NCI-H146 treated with DMSO at 0.1 percent for 48 hours (cell line): ENCODE data around the gene MEIOSIN.
A peak's percentile ranks its signal among the peaks of the same experiment; 100 is the strongest.
"Not testable (repeated sequence)": the region's sequence is repeated elsewhere in the genome, so short reads cannot be mapped to it uniquely, and the experiment has no call there.

Experiments
- DNase-seq: peaks from one replicate; lab custom pipeline; 2025; ENCODE audit not compliant: unreplicated experiment; lab: John Stamatoyannopoulos, UW

MEIOSIN gene

DNA sequence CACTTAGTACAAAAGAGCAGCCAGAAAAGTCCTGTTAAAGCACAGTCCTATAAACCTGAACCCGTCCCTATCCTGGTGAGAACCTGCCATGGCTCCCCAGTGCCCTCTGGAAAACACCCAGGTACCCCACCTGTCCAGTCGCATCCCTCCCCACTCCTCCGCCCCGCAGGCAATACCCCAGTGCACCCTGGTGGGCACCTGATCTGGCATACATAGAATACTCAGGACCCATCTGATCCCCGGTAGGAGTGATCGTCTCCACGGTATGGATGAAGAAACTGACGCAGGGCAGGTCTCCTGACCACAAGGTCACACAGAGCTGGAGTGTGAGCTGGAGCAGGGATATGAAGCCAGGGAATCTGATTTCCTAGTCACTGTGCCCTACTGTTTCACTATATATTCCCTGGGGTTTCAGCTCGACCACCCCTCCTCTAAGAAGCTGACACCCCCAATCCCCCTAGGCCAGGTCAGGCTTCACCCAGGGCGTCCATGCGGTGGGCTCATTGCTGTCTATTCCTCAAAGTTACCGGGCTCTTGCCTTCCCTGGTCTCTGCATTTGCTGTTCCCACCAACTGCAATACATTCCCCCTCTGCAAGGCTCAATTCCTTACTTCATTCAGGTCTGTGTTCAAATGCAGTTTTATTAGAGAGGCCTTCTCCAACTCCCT is 15.1 kb upstream of the MEIOSIN start:
- no peak for DNase-seq

DNA sequence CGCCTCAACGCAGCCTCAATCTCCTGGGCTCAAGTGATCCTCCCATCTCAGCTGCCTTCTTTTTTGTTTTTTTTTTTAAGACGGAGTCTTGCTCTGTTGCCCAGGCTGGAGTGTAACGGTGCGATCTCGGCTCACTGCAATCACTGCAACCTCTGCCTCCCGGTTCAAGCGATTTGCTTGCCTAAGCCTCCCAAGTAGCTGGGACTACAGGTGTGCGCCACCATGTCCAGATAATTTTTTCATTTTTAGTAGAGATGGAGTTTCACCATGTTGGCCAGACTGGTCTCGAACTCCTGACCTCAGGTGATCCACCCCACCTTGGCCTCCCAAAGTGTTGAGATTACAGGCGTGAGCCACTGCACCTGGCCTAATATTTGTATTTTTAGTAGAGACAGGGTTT is 13.2 kb upstream of the MEIOSIN start:
- not testable (repeated sequence) for DNase-seq

DNA sequence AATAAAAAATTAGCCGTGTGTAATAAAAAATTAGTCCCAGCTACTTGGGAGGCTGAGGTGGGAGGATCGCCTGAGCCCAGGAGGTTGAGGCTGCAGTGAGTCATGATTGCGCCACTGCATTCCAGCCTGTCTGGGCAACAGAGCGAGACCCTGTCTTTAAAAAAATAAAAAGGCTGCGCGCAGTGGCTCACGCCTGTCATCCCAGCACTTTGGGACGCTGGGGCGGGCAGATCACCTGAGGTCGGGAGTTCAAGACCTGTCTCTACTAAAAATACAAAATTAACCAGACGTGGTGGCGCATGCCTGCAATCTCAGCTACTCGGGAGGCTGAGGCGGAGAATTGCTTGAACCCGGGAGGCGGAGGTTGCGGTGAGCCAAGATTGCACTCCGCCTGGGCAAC is 4.6 kb upstream of the MEIOSIN start:
- DNase-seq = not testable (repeated sequence)

DNA sequence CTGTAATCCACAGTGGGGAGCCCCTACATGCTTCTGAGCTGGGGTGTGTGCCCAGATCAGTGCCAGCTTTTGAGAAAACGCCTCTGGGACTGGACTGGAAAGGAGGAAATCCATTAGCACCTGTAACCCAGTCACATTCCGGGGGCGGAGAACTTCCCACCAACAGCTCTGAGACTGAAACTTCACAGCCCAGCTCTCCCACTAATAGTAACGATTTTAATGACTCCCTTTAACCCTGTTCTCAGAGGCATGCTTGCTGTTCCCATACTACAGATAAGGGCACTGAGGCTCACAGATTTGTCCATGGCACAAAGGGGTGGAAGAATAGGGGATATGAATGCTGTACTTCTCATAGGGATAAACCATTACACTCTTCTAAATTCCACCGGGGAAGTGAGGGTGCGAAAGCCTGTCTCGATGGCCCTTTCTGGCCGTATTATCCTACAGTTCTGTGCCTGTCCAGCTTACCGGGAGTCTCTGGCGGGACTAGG is 3.4 kb upstream of the MEIOSIN start:
- DNase-seq = no peak

DNA sequence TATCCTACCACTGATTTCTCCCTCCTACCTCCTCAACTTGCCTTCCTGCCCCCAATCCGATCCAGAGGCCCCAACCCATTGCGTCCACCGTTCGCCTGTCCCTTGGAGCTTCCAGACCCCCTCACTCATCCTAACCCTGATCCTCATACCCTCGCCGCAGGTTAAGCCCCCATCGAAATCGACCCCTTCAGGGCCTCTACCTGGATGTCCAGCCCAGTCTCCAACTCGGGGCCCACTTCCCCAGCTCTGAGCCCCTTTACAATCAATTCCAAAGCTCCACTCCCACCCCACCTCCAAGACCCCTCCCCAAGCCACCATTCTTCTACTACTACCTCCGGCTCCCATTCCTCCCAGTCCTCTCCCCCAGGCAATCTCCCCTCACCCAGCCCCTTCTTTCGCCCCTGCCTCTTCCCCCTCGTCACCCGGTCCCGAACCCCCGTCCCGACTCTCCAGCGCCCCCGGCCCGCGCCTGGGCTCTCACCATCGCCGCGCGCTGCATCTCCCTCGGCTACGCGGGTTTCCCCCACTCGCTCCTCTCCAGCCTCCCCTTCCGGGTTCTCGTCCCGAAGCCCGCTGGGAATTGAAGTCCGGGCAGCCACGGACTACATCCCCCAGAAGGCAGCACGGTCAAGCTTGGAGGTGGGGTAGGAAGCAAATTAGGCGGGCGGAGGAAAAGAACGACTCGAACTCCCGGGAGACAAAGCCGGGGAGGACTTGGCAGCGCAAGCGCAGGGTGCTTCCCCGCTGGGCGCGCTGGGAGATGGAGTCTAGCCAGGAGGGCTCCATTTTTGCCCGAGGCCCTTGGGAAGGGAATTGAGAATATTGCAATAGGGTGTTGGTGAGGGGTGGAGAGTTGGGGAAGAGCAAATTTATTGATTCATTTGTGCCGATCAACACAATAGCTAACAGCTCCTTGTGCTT is 2.6 kb upstream of the MEIOSIN start, which contains the start of gene FBXO46:
Gene FBXO46 (minus strand): TSS at position 529 of the 921 bp plus-strand sequence. CDS start 17,401 bp downstream, outside the sequence.
- peak; percentile 99 for DNase-seq

DNA sequence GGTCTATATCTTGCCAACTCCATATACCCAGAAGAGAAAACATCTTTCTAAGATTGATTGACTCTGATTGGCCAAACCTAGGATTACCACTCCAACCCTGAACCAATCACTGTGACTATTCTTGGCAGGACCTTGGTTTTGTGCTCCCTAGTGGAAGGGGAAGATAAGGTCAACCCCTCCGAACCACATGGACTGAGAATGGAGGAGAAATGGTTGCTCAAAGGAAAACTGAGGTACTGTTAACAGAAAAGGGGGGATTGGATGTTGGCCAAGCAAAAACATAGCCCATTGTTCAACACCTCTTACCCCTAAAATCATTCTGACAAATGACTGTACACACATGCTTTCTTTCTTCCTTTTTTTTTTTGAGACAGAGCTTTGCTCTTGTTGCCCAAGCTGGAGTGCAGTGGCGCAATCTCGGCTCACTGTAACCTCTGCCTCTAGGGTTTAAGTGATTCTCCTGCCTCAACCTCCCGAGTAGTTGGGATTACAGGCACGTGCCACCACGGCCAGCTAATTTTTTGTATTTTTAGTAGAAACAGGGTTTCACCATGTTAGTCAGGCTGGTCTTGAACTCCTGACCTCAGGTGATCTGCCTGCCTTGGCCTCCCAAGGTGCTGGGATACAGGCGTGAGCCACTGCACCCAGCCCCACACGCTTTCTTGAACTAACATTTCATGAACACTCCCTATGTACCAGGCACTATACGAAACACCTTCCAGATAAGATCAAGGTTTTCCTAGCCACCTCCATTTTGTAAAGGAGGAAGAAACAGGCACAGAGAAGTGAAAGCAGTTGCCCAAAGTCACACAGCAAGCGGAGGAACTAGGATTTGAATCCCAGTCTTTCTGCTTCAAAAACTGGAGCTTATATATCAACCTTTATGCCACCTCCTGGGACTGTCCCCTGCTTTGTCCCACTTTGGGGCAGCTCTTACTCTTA is 6.5 kb downstream of the MEIOSIN start:
- no peak for DNase-seq

DNA sequence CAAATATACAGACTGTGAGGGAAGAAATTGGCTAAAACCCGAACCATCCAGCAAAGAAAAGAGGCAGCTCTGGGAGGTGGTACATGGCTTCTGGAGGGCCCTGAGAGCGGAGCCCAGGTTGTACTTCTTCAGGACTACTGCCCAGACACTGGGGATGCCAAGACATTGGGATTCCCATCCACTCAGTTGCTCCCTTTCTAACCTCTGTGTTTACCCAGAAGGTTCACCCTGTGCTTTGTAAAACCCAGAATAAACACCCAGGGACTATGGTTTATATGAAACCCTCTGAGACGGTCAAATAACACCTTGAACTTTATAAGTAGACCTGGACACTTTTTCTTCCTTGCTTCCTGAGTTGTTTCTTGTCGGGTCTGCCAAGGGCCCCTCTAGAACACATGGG is 9.7 kb downstream of the MEIOSIN start:
- no peak for DNase-seq

DNA sequence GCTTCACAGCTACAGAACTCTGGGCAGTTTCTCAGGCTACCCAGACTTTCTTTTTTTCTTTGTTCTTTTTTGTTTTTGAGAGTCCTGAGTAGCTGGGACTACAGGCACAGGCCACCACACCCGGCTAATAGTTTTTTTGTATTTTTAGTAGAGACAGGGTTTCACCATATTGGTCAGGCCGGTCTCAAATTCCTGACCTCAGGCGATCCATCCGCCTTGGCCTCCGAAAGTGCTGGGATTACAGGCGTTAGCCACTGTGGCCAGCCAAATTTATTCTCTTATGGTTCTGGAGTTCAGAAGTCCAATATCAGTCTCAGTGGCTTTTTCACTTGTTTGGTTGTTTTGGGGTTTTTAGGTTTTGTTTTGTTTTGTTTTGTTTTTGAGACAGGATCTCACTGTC is 12.4 kb downstream of the MEIOSIN start:
- no peak for DNase-seq

DNA sequence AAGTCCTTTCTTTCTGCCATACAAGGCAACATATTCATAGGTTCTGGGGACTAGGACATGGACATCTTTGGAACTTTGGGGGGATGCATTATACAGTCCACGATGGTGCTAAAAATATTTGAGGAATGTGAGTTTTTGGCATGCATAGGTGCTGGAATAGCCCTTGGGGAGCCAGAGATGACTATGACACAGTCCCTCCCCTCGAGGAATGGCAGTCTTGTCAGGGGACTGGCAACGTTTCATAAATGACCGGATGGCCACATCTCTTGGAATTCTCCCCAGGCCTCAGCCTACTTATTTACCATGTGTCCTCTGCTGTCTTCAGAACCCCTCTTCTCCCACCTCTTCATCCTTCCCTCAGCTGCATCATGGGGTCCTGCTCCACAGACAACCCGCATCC is 13.6 kb downstream of the MEIOSIN start:
- no peak for DNase-seq

DNA sequence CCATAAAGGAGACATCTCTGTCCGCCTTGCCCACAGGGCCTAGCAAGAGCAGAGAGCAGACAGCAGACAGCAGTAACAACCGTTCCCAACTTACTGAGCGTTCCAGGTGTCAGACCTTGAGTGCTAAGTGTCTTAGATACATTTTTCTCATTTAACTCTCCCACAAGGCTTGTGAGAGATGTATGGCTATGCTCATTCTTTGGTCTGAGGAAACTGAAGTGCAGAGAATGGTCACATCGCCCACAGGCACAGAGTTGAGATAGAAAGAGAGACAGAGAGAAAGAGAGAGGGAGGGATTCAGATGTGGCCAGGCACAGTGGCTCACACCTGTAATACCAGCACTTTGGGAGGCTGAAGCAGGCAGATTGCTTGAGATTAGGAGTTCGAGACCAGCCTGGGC is 14.3 kb downstream of the MEIOSIN start:
- no peak for DNase-seq

DNA sequence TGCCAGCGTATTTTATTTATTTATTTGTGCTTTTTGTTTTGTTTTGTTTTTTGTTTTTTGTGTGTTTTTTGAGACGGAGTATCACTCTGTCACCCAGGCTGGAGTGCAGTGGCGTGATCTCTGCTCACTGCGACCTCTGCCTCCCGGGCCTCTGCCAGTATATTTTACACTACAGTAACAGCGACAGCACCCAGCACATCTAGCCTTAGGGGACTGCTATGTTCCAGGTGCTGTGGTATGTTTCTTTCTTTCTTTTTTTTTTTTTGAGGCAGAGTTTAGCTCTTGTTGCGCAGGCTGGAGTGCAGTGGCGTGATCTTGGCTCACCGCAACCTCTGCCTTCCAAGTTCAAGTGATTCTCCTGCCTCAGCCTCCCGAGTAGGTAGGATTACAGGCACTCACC is 18.2 kb downstream of the MEIOSIN start:
- not testable (repeated sequence) for DNase-seq

DNA sequence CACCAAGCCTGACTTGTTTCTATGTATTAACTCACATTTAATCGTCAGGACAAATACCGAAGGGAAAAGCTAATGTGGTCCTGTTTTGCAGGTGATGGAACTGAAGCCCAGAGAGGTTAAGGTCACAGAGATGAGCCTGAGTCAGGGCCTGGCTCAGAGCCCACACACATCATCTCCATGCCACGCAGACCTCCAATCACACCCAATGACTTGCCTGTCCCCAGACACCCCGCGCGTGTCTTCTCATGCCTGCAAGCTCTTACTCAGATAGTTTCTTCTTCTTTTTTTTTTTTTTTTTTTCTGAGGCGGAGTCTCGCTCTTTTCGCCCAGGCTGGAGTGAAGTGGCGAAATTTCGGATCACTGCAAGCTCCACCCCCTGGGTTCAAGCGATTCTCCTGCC is 19.4 kb downstream of the MEIOSIN start:
- DNase-seq = no peak

DNA sequence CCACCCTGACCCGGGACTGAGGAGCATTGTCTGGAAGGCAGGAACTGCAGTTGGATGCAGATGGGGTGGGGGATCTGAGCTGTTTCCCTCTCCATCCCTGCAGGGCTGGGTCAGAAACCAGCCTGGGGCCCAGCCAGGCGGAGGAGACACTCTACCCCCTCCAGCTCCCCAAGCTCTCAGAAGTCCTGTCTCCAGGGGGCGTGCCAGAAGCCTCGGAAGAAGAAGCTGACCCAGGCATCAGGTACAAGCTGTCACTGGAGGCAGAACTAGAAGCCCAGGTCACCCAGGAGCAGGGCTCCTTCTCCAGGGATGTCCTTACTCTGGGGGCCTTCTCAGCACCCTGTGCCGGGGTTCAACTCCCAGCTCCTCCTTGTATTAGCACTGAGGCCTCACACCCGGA is 20.3 kb downstream of the MEIOSIN start:
- no peak for DNase-seq

DNA sequence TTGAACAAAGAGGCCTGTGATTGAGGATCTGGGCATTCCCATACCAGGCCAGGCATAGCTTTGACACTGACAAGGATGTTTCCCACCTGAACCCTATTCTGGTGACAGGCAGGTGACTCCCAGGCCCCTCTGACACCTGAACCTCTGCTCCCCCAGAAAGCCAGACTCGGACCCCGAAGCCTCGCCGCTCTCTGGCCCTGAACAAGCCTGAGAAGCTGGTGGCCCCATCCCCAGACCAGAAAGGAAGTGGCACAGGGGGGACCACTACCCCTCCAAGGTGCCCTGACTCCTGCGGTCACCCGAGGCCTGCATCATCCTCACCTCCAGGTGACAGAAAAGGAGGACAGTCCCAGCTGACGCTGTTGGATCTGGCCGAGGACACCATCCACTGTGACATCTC is 21.1 kb downstream of the MEIOSIN start:
- no peak for DNase-seq

DNA sequence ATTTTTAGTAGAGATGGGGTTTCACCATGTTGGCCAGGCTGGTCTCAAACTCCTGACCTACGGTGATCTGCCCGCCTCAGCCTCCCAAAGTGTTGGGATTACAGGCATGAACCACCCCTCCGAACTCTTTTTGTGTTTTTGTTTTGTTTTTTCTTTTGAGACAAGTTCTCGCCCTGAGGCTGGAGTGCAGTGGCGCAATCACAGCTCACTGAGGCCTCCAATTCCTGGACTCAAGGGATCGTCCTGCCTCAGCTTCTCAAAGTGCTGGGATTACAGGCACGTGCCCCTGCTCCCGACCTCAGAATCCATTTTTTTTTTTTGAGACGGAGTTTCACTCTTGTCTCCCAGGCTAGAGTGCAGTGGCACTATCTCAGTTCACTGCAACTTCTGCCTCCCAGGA is 24.5 kb downstream of the MEIOSIN start:
- no peak for DNase-seq

DNA sequence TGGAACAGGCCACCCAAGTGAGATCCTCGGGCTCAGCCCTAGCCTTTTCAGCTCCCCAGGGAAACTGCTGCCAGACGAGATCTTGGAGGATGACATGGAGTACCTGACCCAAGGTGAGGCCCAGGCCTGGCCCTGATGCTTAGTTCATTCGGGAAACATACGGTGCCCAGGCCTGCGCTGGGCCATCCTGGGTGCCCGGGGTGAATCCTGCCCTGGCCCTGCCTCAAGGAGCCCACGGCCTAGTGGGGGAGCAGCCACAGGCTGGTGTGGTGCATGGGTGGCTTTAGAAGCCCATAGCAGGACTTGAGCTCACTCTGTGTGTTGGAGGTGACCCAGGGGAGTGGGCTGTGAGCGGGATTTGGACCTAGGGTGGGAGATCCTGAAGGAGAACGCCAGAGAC is 25.7 kb downstream of the MEIOSIN start:
- no peak for DNase-seq

DNA sequence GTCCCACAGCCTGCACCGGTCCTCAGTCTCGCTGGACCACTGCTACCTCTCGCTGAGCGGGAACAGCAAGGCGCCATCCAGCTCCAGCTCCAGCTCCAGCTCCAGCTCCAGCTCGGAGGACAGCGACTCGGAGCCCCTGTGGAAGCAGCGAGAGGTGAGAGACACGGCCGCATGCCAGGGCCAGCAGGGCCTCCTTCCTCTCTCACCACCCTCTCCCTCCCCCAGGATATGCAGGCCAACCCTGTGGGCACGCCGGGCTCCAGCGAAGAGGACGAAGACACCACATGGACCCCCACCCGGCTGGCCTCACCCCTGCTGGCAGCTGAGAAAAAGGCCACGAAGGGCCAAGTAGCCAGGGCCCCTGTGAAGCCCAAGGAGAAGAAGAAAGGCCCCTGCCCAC is 28.5 kb downstream of the MEIOSIN start:
- no peak for DNase-seq

DNA sequence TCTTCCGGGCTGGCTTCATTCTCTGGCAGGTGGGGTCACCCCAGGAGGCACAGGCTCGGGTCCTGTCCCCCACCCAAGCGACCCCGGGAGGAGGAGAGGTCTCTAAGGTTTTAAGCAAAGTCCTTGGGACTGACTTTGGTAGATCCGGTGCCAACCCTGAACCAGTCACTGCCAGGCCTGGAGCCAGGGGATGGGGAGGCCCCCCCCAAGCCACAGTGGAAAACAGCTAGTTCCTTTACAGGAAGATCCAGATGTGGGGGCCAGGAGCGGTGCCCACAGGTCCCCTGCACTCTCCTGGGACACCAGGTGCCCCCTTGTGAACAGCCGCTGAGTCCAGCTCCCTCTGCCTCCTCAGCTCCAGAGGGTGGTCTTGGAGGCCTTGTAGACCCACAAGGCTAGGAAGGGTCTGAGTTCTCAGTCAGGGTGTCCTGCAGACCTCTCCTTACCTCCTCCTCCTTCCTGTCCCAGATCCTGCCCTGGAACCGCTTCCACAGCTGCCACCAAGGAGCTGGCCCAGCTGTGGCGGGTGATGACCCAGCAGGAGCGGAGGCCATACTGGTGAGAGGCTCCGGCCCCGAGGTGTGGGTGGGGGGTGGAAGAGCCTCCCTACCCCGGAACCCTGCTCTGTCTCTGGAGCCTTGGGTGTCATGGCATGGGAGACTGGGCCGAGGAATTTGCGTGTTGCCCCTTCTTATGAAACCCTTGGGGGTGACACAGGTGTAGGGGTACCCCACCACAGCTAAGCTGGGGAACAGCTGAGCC is 29.8 kb downstream of the MEIOSIN start:
- DNase-seq = no peak

DNA sequence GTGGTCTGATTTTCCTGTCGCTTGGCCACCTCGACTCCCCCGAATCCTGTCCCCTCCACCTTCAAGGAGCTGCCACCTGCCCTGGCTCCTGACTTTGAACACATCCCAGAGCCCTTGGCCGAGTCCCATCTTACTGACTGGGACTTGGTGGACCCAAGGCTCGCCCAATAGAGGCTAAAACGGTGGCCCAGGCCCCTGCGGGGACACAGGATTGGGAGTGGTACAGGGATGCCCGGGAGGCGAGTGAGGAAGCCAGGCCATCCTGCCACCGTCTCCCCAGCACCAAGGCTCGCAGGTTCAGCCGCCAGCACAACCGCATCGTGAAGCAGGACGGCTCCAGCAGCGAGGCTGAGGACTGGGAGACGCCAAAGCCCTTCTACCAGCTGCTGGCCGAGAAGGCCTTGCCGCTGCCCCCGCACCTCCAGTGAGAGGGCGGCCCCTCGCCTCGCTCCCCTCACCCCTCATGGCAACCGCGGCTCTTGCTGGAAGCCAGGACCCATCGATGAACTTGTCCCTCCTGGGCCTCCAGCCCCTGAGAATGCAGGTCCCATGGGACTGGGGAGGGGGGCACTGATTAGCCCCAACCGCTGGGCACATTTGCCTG is 30.6 kb downstream of the MEIOSIN start:
- no peak for DNase-seq

DNA sequence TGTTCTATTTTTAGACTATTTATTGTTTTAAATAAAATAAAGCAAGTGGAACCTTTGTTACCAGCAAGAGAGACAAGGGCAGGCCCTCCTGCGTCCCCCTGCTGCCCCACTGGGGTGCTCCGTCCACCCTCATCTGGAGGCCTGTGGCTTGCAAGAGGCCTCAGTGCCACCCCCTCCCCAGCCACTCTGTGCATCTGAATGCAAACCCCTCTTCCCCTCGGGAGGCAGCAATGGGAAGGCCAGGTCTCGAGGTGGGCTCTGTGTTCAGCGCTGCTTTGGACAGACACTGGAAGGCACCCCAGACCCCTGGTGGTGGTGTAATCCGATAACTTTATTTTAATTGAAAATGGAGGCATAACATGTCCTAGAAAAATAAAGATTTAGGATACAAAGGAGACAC is 31.2 kb downstream of the MEIOSIN start:
- DNase-seq = no peak
